ENCODE measurements around the gene ERC1. TPM values are rescaled to one million over a fixed set of nuclear protein-coding genes. Genes with fewer than 3 reads are reported as not detected.

ERC1 gene
- total and polyA plus RNA-seq, 12 donors: 6.5 to 67.5 (median 47.5) TPM

DNA sequence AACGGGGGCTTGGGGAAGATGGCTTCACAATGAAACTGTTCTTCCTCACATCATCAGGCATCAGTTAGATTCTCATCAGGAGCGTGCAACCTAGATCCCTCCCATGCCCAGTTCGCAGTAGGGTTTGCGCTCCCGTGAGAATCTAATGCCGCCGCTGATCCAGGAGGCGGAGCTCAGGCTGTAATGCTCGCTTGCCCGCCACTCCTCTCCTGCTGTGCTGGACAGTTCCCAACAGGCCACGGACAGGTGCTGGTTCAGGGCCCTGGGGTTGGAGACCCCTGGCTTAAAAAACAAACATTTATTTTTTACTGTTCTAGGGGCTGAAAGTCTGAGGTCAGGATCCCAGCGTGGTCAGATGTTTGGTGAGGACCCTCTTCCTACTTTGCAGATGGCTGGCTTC lies 422.9 kb downstream of the ERC1 start:
- H3K36me3 ChIP-seq: peaks cover 0 to 61% (median 0%) of the 10 kb centered on the region in 9 donors
- H3K9me3 ChIP-seq: no peaks in the 10 kb centered on the region
- DNase-seq: no peak
- no peaks in the 10 kb centered on the region for H3K4me1 ChIP-seq
- TF ChIP-seq, protein P1, sequence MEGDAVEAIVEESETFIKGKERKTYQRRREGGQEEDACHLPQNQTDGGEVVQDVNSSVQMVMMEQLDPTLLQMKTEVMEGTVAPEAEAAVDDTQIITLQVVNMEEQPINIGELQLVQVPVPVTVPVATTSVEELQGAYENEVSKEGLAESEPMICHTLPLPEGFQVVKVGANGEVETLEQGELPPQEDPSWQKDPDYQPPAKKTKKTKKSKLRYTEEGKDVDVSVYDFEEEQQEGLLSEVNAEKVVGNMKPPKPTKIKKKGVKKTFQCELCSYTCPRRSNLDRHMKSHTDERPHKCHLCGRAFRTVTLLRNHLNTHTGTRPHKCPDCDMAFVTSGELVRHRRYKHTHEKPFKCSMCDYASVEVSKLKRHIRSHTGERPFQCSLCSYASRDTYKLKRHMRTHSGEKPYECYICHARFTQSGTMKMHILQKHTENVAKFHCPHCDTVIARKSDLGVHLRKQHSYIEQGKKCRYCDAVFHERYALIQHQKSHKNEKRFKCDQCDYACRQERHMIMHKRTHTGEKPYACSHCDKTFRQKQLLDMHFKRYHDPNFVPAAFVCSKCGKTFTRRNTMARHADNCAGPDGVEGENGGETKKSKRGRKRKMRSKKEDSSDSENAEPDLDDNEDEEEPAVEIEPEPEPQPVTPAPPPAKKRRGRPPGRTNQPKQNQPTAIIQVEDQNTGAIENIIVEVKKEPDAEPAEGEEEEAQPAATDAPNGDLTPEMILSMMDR (IDR thresholded peaks at IDR 0.05): no peak
- WGBS, 2 donors: 95% methylated on average over 12 of the region's 12 CpGs
- H3K4me3 ChIP-seq: no peak overlapping the region
- no peaks in the 10 kb centered on the region for H3K27me3 ChIP-seq
- no peak overlapping the region for H3K27ac ChIP-seq
- no peak for ATAC-seq
- intact Hi-C loops (cut with DNase I): no loop called here

DNA sequence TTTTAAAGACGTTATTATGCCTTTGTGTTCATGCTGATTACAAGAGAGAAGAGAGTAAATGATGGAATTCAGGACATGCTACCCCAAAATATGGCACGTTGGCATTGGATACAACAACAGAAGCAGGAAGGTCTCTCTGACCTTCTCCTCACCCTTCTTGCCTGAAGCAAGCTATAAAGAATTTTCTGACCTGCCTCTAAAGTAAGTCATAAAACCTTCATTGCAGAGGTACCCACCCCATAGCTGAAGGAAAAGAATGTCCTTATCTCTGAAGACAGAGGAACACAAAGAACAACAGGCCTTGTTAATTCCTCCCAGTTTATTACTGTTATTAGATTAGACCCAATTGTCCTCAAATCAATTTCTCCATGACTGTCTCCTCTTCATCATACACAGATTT lies 427.1 kb downstream of the ERC1 start:
- Histone ChIP-seq H3K27me3 (no peaks in the 10 kb centered on the region), H3K36me3 (peaks cover 0 to 24% (median 3%) of the 10 kb centered on the region in 9 donors), H3K4me3 (no peak overlapping the region), H3K27ac (no peak overlapping the region), H3K9me3 (peaks cover 0 to 21% (median 11%) of the 10 kb centered on the region in 11 donors), H3K4me1 (no peaks in the 10 kb centered on the region)
- no peak for ATAC-seq
- intact Hi-C loops (cut with DNase I): no loop called here
- 60 to 84% methylated on average over 2 of the region's 2 CpGs for WGBS, 2 donors
- TF ChIP-seq, protein P1 (IDR thresholded peaks at IDR 0.05): no peak
- no peak for DNase-seq

DNA sequence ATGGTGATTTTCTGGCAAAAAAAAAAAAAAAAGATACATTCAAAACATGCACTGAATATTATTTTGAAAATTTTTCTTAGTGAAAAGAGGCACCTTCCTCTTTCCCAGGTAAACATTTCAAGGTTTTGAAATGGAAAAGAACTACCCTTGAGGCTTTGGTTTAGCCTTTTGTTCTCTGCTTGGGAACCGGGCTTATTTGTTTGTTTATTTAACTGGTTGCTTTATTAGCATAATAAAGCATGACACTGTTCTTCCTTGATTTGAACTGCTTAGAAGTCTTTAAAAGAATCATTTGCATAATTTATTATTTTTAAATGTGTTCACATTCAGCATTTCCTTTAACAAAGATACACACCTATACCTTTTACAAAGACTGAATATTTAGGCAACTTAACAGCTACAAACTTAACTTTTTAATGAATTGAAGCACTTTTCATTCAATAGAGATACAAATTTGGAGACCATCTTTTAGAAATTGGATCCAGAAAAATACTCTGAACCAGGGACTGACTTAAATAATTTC lies 428.9 kb downstream of the ERC1 start:
- Histone ChIP-seq H3K36me3 (peaks cover 0 to 21% (median 0%) of the 10 kb centered on the region in 9 donors), H3K4me1 (peaks cover 0 to 11% (median 0%) of the 10 kb centered on the region in 9 donors), H3K4me3 (no peak overlapping the region), H3K27ac (no peak overlapping the region), H3K27me3 (no peaks in the 10 kb centered on the region), H3K9me3 (peaks cover 0 to 21% (median 11%) of the 10 kb centered on the region in 11 donors)
- 85% methylated on average over 1 of the region's 1 CpG for WGBS, 2 donors
- ATAC-seq (no peak), DNase-seq (no peak)
- TF ChIP-seq, protein P1 (IDR thresholded peaks at IDR 0.05): no peak
- intact Hi-C loops (cut with DNase I): no loop called here

DNA sequence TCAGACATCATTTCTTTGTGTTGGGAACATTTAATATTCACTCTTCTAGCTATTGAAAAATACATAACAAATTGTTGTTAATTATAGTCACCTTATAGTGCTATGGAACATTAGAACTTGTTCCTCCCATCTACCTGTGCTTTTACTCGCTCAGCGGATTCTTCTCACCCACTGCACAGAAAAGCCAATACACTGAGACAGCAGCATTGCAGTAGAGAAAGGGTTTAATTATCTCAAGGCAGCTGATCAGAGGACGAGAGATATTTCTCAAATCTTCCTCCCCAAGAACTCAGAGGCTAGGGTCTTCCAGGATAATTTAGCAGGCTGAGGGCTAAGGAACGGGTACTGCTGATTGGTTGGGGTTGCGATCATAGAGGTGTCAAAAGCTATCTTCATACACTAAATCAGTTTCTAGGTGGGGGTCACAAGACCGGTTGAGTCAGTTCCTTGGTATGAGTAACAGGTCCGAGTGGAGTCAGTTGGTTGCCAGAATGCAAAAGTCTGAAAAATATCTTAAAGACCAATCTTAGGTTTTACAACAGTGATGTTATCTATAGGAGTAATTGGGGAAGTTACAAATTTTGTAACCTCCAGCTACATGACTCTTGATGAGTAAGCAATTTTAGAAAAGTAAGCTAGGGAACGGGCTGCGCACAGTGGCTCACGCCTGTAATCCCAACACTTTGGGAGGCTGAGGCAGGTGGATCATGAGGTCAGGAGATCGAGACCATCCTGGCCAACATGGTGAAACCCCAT lies 430.2 kb downstream of the ERC1 start:
- peaks cover 0 to 17% (median 0%) of the 10 kb centered on the region in 9 donors for H3K4me1 ChIP-seq
- H3K9me3 ChIP-seq: peaks cover 0 to 21% (median 11%) of the 10 kb centered on the region in 11 donors
- WGBS, 2 donors: 97% methylated on average over 11 of the region's 11 CpGs
- TF ChIP-seq, protein P1 (IDR thresholded peaks at IDR 0.05): no peak
- no peak for DNase-seq
- no peak overlapping the region for H3K27ac ChIP-seq
- no peaks in the 10 kb centered on the region for H3K27me3 ChIP-seq
- no peak overlapping the region for H3K4me3 ChIP-seq
- peaks cover 0 to 21% (median 0%) of the 10 kb centered on the region in 9 donors for H3K36me3 ChIP-seq
- intact Hi-C loops (cut with DNase I): no loop called here
- no peak for ATAC-seq

Measured in heart right ventricle (tissue), 16 donors.